HepG2 (cell line): ENCODE data around the gene CDK14. TPM values are rescaled to one million over a fixed set of nuclear protein-coding genes. Genes with fewer than 3 reads are reported as not detected.

Experiments
- ATAC-seq: fragments of 200-7000 bp; cut with Tn5 transposase; 3 replicates; pipeline ENCODE4 v1.9.1; 2020; ENCODE audit warnings: mild to moderate bottlenecking, moderate library complexity
- BruUV-seq: library from RNA; stranded (reverse); fragments of 400-500 nt; replicated peaks from 2 replicates; lab custom pipeline; 2021; lab: Mats Ljungman, UMichigan
- CTCF ChIA-PET: fragments of 300-600 bp; formaldehyde crosslinking; extraction: SDS; loops from one replicate; lab custom pipeline; 2021; ENCODE audit warnings: low total read pairs, inconsistent platforms, low intra/inter-chr PET ratio; lab: Yijun Ruan, JAX
- POLR2A ChIA-PET: fragments of 350-600 bp; sonication (Branson Sonifier 250); formaldehyde crosslinking; loops from one replicate; lab custom pipeline; 2020; ENCODE audit warnings: antibody characterized with exemption, inconsistent platforms; lab: Yijun Ruan, JAX
- DNase-seq: peaks from one replicate; pipeline ENCODE4 v3.0.0-alpha.2; 2015; ENCODE audit warnings: low spot score
- FAIRE-seq: peaks from 3 replicates; lab custom pipeline; 2011; peaks lifted over from hg19 to GRCh38; lab: Jason Lieb, UNC
- H2AFZ ChIP-seq: one replicate; pipeline ENCODE4 v1.6.1; 2011; ENCODE audit warnings: low read length, inconsistent platforms
- H3K27ac ChIP-seq: fragments of 300-600 bp; 3 replicates; pipeline ENCODE4 v1.8.0; 2011; ENCODE audit warnings: mixed run types, mild to moderate bottlenecking, mixed read lengths, low read length, inconsistent platforms; ENCODE audit not compliant: insufficient read depth; ENCODE audit errors: extremely low read length
- H3K27me3 ChIP-seq, 2 experiments: fragments of 200-600 bp in 1 of 2; 2 replicates in 1 of 2; 3 replicates in 1 of 2; pipeline versions ENCODE4 v1.6.0 to v1.8.0; 2011; ENCODE audit warnings: low read length in 2 of 2, mild to moderate bottlenecking in 2 of 2, moderate library complexity in 2 of 2, inconsistent platforms in 1 of 2; ENCODE audit not compliant: insufficient read depth in 2 of 2, control insufficient read depth in 1 of 2
- H3K36me3 ChIP-seq, 2 experiments: fragments of 200-600 bp in 1 of 2; replicated peaks in 1 of 2; 2 replicates in 1 of 2; 3 replicates in 1 of 2; pipeline versions ENCODE4 v1.5.1 to v1.8.0; 2011; ENCODE audit warnings: low read length in 2 of 2, inconsistent platforms in 1 of 2; ENCODE audit not compliant: insufficient read depth in 2 of 2, control insufficient read depth in 1 of 2
- H3K4me1 ChIP-seq: 2 replicates; pipeline ENCODE4 v1.5.1; 2012; ENCODE audit warnings: low read length, inconsistent platforms; ENCODE audit not compliant: insufficient read depth
- H3K4me2 ChIP-seq: 2 replicates; pipeline ENCODE4 v1.6.0; 2011; ENCODE audit warnings: low read depth, low read length, inconsistent platforms
- H3K4me3 ChIP-seq, 3 experiments: fragments of 200-600 bp in 1 of 3; sonication (generic), shearing (Covaris generic) in 1 of 3; replicated peaks in 1 of 3; 2 replicates each; pipeline ENCODE4 v1.5.1; 2011 to 2016; ENCODE audit warnings: low read length in 3 of 3, inconsistent platforms in 2 of 3, low read depth in 2 of 3, mild to moderate bottlenecking in 2 of 3, control low read depth in 1 of 3, mixed read lengths in 1 of 3; ENCODE audit not compliant: insufficient read depth in 1 of 3
- H3K79me2 ChIP-seq: one replicate; pipeline ENCODE4 v1.6.1; 2011; ENCODE audit warnings: low read length, inconsistent platforms; ENCODE audit not compliant: insufficient read depth
- H3K9ac ChIP-seq: 2 replicates; pipeline ENCODE4 v1.6.0; 2011; ENCODE audit warnings: mild to moderate bottlenecking, low read depth, low read length, inconsistent platforms; ENCODE audit not compliant: insufficient read depth
- H3K9me3 ChIP-seq: 2 replicates; pipeline ENCODE4 v1.5.1; 2012; ENCODE audit warnings: mild to moderate bottlenecking, low read length
- H4K20me1 ChIP-seq: 2 replicates; pipeline ENCODE4 v1.6.0; 2011; ENCODE audit warnings: inconsistent platforms, mild to moderate bottlenecking, low read length, moderate library complexity; ENCODE audit not compliant: insufficient read depth
- ATF7 ChIP-seq, 2 experiments: fragments of 450-650 bp in 1 of 2; sonication (generic) in 1 of 2; formaldehyde crosslinking in 1 of 2; IDR thresholded peaks; 2 replicates each; pipeline versions ENCODE4 v1.4.0 to v1.6.1; 2016 to 2020; ENCODE audit warnings: antibody characterized with exemption in 1 of 2, mild to moderate bottlenecking in 1 of 2, missing genetic modification reagents in 1 of 2
- ATRX ChIP-seq: sonication (generic); formaldehyde crosslinking; IDR thresholded peaks from 2 replicates; pipeline ENCODE4 v1.4.0; 2020; ENCODE audit warnings: missing genetic modification reagents, borderline replicate concordance
- CREB1 ChIP-seq, 2 experiments: fragments of 450-650 bp in 1 of 2; IDR thresholded peaks; 2 replicates each; pipeline ENCODE4 v1.6.1; 2016 to 2017; ENCODE audit warnings: control low read depth in 1 of 2, mild to moderate bottlenecking in 1 of 2, missing compliant biosample characterization in 1 of 2, missing genetic modification characterization in 1 of 2
- KDM5B ChIP-seq: sonication (generic); formaldehyde crosslinking; IDR thresholded peaks from 2 replicates; pipeline ENCODE4 v1.4.0; 2020; ENCODE audit warnings: missing genetic modification reagents, mild to moderate bottlenecking, borderline replicate concordance
- KLF11 ChIP-seq: IDR thresholded peaks from 2 replicates; pipeline ENCODE4 v1.6.1; 2016; ENCODE audit warnings: missing compliant biosample characterization
- MZF1 ChIP-seq: sonication (generic); formaldehyde crosslinking; IDR thresholded peaks from 2 replicates; pipeline ENCODE4 v1.8.1; 2023; ENCODE audit warnings: mild to moderate bottlenecking, missing genetic modification reagents, borderline replicate concordance
- NFIB ChIP-seq: sonication (generic); formaldehyde crosslinking; IDR thresholded peaks from 2 replicates; pipeline ENCODE4 v1.9.0; 2021; ENCODE audit warnings: missing genetic modification reagents, mild to moderate bottlenecking, borderline replicate concordance
- PHB2 ChIP-seq: fragments of 450-650 bp; IDR thresholded peaks from 2 replicates; pipeline ENCODE4 v1.6.1; 2018; ENCODE audit not compliant: partially characterized antibody
- REL ChIP-seq: sonication (generic); formaldehyde crosslinking; conservative IDR thresholded peaks from 2 replicates; pipeline ENCODE4 v1.8.0; 2022; ENCODE audit warnings: mild to moderate bottlenecking, missing genetic modification reagents, moderate library complexity
- SMYD3 ChIP-seq: sonication (generic); formaldehyde crosslinking; IDR thresholded peaks from 2 replicates; pipeline ENCODE4 v1.8.1; 2023; ENCODE audit warnings: mild to moderate bottlenecking, missing genetic modification reagents
- SRF ChIP-seq: IDR thresholded peaks from 2 replicates; pipeline ENCODE4 v1.6.1; 2011; ENCODE audit warnings: mild to moderate bottlenecking, low read depth, low read length, moderate library complexity
- ZFP41 ChIP-seq: sonication (generic); formaldehyde crosslinking; IDR thresholded peaks from 2 replicates; pipeline ENCODE4 v1.4.0; 2020; ENCODE audit warnings: mild to moderate bottlenecking, missing genetic modification reagents, borderline replicate concordance
- ZNF446 ChIP-seq: sonication (generic); formaldehyde crosslinking; IDR thresholded peaks from 2 replicates; pipeline ENCODE4 v1.5.0; 2020; ENCODE audit warnings: mild to moderate bottlenecking, missing genetic modification reagents
- ZNF614 ChIP-seq: IDR thresholded peaks from 2 replicates; pipeline ENCODE4 v1.6.1; 2018; ENCODE audit warnings: missing biosample characterization, missing genetic modification reagents, inconsistent platforms, borderline replicate concordance
- ZNF75D ChIP-seq: sonication (generic); formaldehyde crosslinking; IDR thresholded peaks from 2 replicates; pipeline ENCODE4 v1.8.1; 2023; ENCODE audit warnings: missing genetic modification reagents, mild to moderate bottlenecking, borderline replicate concordance
- ZSCAN31 ChIP-seq: sonication (generic); formaldehyde crosslinking; IDR thresholded peaks from 2 replicates; pipeline ENCODE4 v1.5.0; 2020; ENCODE audit warnings: low read depth, mild to moderate bottlenecking, missing genetic modification reagents
- WGBS: methylation state at CpG from one replicate; pipeline ENCODE4 v1.1.6; 2017; ENCODE audit warnings: low lambda C conversion rate; 5-methylcytosine and 5-hydroxymethylcytosine counted together
- in situ Hi-C: cut with HindIII; loops from 2 replicates; pipeline ENCODE4 v1.10.0; 2017; ENCODE audit warnings: low pct_unique_long_range_greater_than_20kb; ENCODE audit not compliant: extremely low pct_ligation_motif_present
- intact Hi-C: fragments of 100-400 bp; cut with micrococcal nuclease; formaldehyde crosslinking; loops from one replicate; pipeline ENCODE4 v1.10.0; 2022; ENCODE audit not compliant: unreplicated experiment
- polyA plus RNA-seq, 8 experiments: library from polyadenylated mRNA; depleted of rRNA in 3 of 8; stranded (reverse) in 7 of 8; unstranded in 1 of 8; fragments of >200 nt; fragmentation: Illumina TruSeq in 4 of 8; extraction: Trizol in 4 of 8; gene quantifications; 2 replicates each; pipeline versions ENCODE4 v1.2.1 to v1.2.3, GENCODE V29; 2011 to 2016; ENCODE audit warnings: low read depth in 4 of 8, missing spikeins in 1 of 8, mixed read lengths in 1 of 8; ENCODE audit not compliant: insufficient read depth in 1 of 8
- total RNA-seq, 5 experiments: library from RNA; depleted of rRNA; stranded (reverse); fragments of >200 nt; fragmentation: Illumina TruSeq; extraction: Trizol; gene quantifications; 2 replicates each; pipeline ENCODE4 v1.2.3, GENCODE V29; 2016; ENCODE audit warnings: low read depth in 1 of 5
- TF ChIP-seq, protein P1 (sequence below): sonication (generic); formaldehyde crosslinking; IDR thresholded peaks from 2 replicates; pipeline ENCODE4 v1.8.1; 2023; ENCODE audit warnings: mild to moderate bottlenecking, moderate library complexity, missing genetic modification reagents
- TF ChIP-seq, protein P2 (sequence below): IDR thresholded peaks from 2 replicates; pipeline ENCODE4 v1.6.1; 2012; ENCODE audit warnings: low read depth, low read length, improper control_type of control experiment

Gene CDK14
- total and polyA plus RNA-seq, 2 of the 13 experiments (the other 11 are each of a cell fraction or from before 2014, with no cell fraction given) = 0.26 to 0.71 TPM

DNA sequence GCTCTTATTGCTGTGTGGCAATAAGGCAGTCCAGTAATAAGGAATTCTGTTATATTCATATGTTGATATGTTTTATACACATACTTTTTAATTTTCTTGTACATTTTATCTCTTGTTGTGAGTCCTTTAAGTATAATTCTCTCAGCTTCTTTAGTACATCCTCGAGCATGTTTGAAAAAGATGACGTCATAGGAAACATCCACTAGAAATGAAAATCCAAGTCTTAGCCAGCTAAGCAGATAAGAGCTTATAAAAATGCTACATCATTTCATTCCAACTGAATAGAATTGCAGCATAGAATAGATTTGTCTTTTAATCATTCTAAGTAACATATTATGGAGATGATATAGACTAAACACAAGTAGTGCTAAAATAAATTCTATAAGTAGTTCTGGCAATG, 384.4 kb downstream of the CDK14 start:
- in situ Hi-C loops (no loop called here), intact Hi-C loops (no loop called here)
- H2AFZ ChIP-seq = no peak overlapping the region
- no peaks in the 10 kb centered on the region for H3K27me3 ChIP-seq
- no peaks in the 10 kb centered on the region for H3K79me2 ChIP-seq
- FAIRE-seq = no peak
- no peak overlapping the region for H3K9ac ChIP-seq
- ATAC-seq = no peak
- CTCF ChIA-PET = no interaction called here
- H4K20me1 ChIP-seq = no peaks in the 10 kb centered on the region
- H3K27ac ChIP-seq = no peak overlapping the region
- H3K9me3 ChIP-seq = 0 out of 2 replicates have a peak, but pooled peaks cover 6% of the 10 kb centered on the region
- no peak overlapping the region for H3K4me2 ChIP-seq
- no peak for DNase-seq
- H3K36me3 ChIP-seq = no peaks in the 10 kb centered on the region
- no peak overlapping the region for H3K4me3 ChIP-seq
- no peaks in the 10 kb centered on the region for H3K4me1 ChIP-seq
- 0% methylated on average over 2 of the region's 2 CpGs for WGBS
- no TSS peak for BruUV-seq
- no peak for TF ChIP-seq KDM5B
- TF ChIP-seq SRF = no peak
- no peak for TF ChIP-seq SMYD3
- no peak for TF ChIP-seq ATRX (CRISPR knock-in tag)
- TF ChIP-seq ATF7 (IDR thresholded peaks at IDR 0.05) = peak; percentile 98
- no peak for TF ChIP-seq ATF7 (CRISPR knock-in tag; IDR thresholded peaks at IDR 0.05)
- TF ChIP-seq CREB1 (IDR thresholded peaks at IDR 0.05) = peak; percentile 92
- TF ChIP-seq CREB1 (CRISPR knock-in tag; IDR thresholded peaks at IDR 0.05) = no peak
- POLR2A ChIA-PET = no interaction called here

DNA sequence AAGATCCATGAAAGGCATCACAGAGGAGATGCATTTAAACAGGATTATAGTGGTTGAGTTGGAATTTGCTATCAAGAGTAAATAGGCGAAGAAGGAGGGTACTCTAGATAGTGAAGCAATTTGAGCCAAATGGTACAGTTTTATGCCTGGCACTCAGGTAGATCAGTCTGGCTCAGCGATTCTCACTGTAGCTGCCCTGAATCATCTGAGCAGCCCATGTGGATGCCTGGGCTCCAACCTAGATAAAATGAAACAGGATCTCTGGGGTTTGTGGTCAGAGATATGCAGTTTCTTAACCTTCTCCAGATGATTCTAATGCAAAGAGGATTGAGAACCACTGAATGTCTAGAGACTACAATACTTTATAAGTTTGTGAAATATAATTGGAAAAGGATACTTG, 386.1 kb downstream of the CDK14 start:
- Histone ChIP-seq H3K27ac (no peak overlapping the region), H3K36me3 (no peaks in the 10 kb centered on the region), H3K79me2 (no peaks in the 10 kb centered on the region), H3K9ac (no peak overlapping the region), H3K27me3 (no peaks in the 10 kb centered on the region), H4K20me1 (no peaks in the 10 kb centered on the region), H3K4me1 (no peaks in the 10 kb centered on the region), H3K4me2 (no peak overlapping the region), H3K4me3 (no peak overlapping the region), H2AFZ (no peak overlapping the region), H3K9me3 (0 out of 2 replicates have a peak, but pooled peaks cover 4% of the 10 kb centered on the region)
- FAIRE-seq = no peak
- ATAC-seq = no peak
- no peak for DNase-seq
- BruUV-seq = no TSS peak
- WGBS = 25% methylated on average over 2 of the region's 2 CpGs
- POLR2A ChIA-PET = no interaction called here
- CTCF ChIA-PET = no interaction called here
- intact Hi-C loops = no loop called here
- in situ Hi-C loops = no loop called here
- TF ChIP-seq, protein P1, sequence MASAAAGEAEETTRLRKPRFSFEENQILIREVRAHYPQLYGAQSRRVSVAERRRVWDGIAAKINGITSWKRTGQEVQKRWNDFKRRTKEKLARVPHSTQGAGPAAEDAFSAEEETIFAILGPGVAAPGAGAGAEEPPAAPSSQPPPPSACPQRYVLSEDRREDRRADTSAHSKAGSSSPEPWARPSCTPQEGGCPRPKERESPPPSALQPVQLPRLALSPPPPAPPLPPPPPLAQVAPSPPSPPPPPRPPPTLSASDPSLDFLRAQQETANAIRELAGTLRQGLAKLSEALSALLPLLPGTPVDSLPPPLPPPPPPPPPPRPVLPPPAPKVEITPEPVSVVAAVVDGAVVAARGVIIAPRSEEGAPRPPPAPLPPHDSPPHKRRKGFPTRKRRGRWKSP (CRISPR knock-in tag) = no peak
- TF ChIP-seq KLF11 (no peak), REL (CRISPR knock-in tag) (no peak), ZNF75D (CRISPR knock-in tag) (no peak), ZFP41 (no peak), ZSCAN31 (CRISPR knock-in tag) (no peak), PHB2 (no peak), MZF1 (no peak), NFIB (no peak), ZNF614 (no peak), ZNF446 (CRISPR knock-in tag) (no peak)
- TF ChIP-seq, protein P2, sequence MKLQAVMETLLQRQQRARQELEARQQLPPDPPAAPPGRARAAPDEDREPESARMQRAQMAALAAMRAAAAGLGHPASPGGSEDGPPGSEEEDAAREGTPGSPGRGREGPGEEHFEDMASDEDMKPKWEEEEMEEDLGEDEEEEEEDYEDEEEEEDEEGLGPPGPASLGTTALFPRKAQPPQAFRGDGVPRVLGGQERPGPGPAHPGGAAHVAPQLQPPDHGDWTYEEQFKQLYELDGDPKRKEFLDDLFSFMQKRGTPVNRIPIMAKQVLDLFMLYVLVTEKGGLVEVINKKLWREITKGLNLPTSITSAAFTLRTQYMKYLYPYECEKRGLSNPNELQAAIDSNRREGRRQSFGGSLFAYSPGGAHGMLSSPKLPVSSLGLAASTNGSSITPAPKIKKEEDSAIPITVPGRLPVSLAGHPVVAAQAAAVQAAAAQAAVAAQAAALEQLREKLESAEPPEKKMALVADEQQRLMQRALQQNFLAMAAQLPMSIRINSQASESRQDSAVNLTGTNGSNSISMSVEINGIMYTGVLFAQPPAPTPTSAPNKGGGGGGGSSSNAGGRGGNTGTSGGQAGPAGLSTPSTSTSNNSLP = no peak
